Middle frontal gyrus (tissue), 1 donor: ENCODE data around the gene CDH4.
A peak's percentile ranks its signal among the peaks of the same experiment; 100 is the strongest.

Experiments
- DNase-seq: peaks from one replicate; pipeline ENCODE4 v3.0.0-alpha.2; 2015; ENCODE audit warnings: low spot score; ENCODE audit errors: extremely low spot score

Gene CDH4

DNA sequence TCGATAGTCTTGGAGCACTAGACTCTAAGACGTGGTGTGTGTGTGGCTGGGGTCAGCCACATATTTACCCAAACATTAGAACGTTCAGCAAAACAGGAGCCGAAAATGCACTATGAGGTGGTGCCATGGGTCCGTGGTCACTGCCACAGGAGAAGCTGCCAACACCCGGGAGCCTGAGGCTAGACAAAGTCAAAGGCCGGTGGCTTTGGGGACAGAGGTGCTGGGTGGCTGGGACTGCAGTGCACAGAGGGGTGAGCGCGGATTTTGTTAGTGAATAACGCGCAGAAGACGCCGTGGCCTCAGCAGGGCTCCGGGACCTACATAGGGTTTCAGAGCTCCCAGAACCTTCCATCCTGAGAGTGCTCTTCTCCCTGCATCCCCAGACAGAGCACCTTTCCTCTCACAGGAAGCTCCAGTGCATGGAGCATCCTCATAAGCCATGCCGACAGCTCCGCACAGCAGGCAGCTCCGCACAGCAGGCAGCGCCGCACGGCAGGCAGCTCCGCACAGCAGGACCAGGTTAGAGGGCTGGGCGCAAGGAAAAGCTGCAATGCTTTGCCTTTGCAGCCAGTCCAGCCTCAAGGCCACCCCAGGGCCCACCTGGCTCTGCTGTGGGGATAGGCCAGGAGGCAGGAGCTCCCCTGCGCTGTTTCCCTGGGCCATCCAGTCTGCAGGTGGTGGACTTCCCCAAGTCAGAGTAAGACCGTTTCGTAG, 509.5 kb downstream of the CDH4 start:
- no peak for DNase-seq

DNA sequence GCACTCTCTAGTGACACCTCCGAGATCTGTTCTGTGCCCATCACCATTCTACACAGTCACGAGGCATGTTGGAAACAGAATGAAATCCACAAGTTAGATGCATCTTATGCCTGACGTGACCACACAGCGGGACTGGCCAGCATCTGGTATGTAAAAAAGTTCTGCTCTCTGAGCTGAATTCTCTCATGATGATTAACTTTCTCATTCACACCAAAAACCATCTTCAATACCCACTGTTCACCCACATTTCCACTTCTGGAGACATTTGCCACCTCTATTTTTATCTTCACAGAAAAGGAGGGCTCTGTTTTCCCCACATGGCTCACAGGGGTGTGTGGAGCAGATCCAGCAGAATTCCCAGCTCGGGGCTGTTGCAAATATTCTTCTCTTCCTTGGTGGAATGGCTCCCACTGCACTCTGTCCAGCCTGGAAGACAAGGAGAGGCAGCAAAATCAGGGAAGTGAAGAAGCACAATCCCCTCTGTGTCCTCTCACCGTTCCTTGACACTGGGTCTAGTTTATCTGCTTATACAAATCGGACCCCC, 510.2 kb downstream of the CDH4 start:
- DNase-seq: peak; percentile 17

DNA sequence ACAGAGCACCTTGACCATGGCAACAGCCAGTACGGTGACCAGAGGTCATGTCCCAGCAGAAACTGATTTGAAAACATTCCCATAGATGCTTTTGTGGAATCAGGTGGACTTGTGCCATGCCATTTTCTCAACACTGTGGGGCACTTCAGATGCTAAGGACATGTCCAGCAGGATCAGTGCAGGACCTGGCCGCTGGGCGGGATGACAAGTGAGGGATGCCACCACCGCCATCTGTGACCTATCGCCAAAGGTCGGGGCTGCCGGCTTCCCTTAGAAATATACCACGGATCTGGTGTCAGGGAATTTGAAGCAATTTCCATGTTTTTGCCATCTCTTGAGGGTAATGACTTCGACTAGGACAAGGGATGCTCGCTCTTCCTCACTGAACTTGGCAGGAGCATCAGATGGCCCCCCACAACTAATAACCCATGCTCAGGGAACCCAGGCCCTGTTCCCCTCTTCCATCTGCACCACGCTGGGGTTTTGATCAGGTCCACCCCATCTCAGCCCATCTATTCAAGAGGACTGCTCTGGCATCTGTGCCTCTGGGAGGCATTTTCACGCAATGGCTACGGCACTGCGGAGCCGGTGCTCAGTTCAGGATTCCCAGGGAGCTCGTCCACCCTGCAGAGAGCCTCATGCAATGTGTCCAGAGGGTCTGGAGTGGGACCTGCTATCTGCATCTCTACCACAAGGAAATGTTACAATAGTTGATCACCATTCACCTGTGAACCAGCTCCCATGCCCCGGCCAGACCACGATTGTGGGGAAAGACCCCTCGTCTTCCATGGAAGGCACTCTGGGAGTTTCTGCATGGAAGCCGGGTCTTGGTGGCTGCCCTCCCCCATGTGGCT, 511.1 kb downstream of the CDH4 start:
- DNase-seq: no peak

DNA sequence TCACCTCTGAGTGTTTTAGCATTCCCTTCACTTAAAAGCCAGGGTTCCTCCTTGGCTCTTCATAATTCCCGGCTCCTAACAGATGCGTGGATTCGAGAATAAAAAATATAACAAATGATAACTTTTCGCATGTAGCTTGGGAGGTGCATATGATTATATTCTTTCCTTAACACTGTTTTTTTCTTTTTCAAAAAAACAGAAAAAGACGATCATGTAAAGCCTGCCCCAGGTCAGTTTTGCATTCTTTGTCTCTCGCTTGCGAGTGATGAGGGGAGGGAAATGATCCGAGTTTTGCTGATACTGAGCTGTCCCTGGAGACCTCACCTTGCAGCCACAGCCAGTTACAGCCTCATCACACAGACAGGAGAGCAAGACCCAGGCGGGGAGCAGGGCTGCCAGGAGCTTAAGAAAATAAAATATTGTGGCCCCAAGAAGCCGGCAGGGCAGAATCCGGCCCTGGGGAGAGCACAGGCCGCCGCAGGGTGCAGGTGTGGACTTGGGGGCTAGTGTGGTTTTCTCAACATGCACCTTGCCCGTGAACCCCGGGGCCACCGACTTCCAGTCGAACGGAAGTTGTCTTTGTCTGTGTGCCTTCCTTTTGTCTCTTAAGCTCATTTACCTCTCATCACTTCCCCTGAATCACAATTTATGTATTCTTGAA, 511.8 kb downstream of the CDH4 start:
- DNase-seq: no peak

DNA sequence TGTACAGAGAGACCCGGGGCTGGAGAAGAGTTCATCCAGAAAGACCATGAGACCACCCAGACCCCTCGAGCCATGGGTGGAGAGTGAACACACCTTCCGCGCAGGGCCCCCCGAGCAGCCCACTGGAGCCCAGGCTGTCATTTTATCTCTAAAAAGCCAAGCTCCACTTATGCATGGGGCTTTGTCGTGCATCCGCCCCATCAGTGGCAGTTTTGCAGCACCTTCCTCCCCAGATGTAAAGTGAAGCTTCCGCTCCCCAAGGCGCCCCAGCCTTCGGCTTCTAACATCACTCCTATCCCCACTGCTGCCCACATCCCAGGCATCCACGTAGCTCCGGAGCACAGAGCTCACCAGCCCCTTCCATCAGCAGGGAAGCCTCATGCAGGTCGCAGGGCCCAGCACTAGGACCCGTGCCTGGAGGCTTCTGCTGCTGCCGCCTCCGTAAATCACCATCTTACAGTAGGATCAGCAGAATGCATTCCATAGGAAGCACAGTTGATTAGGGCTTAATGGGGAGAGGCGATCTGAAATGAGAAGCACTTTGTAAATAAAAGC, 512.5 kb downstream of the CDH4 start:
- DNase-seq: no peak

DNA sequence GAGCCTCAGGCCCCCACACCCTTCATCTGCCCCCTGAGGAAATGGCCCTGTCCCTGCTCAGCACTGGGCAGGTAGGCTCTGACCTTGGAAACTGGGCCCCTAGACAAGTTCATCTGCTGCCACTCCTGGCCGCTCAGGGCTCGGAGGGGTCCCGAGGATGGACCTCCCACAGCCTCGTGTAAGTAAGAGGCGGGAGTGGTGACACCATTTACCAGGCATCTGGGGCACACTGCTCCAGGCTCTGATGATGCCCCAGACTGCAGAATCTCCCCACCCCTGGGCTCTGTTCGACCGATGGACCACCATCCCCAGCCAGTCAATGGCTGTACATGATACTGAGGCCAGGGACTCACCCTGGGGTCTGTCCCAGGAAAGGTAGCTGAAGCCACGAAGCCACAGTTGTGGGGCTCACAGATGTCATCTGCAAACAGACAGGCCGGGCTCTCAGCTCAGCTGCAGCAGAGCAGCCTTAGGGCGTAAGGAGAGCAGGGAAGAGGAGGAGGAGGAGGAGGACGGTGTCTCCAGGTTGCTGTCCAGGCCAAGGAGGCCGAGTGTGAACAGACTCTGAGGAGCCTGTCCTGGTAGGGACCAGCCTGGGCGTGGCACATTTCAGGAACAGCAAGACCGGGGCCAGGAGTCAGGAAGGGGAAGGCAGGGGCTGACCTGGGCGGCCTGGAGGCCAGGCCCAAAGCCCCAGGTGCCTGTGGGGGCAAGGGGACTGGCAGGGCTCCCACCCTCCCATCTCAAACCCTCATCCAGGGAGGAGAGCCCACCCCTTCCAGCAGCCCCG, 513.2 kb downstream of the CDH4 start:
- no peak for DNase-seq

DNA sequence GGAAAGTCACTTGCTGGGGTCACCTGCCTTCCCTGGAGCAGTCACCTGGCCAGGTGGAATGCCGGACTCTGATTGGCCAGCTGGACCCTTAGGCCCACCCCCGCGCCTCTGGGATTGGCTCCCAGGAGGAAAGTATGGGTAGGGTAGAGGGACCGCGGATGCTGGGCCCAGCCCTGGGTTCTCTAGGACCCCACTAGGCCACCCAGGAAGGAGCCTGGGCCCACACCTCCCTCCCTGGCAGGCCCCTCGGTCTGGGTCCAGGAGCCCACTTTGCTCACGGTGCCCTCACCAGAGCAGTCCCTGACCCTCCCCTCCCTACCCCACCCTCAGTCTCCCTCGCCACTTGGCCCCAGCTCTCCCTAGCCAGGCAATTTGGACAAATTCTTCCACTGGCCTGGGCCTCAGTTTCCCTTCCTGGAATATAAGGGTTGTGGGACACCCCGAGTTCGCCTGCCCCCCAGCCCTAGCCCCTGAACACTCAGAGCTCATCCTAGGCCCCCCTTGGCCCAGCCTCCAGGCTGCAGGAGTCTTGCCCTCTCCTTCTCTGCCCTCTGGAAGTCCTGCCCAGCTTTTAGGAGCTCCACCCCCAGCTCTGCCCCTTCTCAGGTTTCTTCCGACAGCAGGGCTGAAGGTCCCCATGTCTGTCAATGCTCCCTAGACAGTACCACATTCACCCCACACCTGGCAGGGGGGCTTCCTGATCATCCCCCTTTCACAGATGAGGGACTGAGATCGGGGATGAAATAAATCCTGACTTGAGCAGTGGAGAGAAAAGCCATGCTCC, 514.0 kb downstream of the CDH4 start:
- DNase-seq: no peak

DNA sequence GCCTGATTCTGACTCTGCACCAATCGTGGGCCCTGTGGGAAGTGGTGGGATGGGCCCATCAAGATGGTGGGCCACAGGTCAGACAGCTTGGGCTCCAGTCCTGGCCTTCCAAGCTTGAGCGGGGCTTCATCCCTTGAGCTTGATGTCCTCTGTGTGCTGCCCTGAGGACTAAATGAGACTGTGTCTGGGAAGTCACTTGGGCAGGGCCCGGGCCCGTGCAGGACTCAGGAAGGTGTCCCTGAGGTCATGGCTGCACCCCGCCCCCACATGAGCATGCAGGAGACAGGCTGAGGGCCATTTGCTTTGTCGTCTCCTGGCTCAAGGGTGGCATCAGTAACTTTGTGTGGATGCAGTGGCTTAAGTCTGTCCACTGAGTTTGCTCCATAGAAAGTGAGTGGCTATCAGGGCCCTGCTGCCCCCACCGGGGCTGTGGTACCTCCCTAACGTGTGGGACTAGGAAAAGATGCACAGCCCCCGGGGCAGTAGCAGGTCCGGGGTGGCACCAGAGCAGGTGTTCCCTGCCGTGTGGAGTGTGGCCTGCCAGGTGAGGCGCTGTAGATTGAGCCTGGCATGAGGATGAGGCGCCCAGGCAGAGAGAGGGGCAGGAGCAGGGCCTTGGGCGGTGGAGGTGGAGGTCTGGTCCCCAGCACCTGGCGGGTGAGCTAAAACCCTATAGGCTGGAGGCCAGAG, 515.0 kb downstream of the CDH4 start:
- no peak for DNase-seq

DNA sequence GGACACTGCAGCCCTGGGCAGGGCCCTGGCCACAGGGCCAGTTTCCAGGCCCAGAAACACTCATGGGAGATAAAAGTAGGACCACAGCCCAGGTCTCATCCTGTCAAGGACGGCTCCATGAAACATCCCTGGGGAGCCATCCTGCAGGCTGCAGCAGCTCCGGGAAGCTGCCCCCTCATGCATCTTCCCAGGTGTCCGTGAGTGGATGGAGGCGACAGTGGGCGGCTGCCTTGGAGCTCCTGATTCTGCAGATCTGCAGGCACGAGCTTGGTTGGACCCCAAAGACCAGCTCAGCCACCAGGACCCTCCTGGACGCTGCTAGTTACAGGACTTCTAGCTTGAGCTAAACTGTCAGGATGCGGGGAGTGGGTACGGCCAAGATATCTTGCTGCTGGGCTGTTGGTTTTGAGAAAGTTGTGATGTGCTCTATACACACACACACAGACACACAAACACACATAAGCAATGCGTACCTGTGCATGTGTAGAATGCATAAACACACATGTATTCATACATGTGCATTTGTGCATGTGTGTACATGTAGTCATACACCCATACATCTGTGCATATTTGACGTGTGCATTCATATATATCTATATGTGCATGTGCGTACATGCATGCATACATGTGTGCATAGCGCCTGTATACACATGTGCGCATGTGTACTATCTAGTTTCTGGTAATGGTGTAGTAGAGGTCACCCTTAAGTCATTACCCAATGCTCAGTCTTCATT, 515.9 kb downstream of the CDH4 start:
- no peak for DNase-seq

DNA sequence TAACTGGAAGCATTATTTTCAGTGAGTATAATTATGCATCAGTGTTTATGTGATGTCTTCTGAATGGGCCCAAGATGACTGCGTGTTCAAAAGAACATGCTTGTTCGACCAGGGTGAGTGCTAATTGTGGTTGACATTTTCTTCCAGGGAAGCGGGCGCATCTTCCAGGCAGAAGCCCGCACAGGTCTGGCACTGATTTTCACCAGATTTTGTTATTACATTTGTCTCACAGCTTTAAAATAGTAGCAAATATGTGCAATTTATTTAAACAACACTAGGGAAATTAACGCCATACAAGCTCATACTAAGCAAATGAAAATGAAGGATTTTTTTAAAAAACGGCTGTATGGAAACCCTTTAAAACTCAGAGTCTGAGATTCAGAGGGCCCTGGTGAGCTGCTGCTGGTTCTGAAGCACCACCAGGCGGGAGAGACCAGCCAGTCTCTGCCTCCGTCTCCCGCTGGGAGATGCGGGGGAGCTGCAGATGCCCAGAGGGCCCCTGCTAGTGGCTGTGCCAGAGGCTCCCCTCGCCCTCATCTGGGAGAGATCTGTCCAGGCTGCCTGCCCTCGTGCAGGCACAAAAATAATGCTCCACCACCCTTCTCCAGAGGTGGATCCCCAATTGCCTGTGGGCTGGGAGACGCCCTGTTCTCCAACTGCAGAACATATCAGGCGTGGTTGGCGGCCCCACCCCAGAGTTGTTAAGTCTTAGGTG, 516.7 kb downstream of the CDH4 start:
- no peak for DNase-seq

DNA sequence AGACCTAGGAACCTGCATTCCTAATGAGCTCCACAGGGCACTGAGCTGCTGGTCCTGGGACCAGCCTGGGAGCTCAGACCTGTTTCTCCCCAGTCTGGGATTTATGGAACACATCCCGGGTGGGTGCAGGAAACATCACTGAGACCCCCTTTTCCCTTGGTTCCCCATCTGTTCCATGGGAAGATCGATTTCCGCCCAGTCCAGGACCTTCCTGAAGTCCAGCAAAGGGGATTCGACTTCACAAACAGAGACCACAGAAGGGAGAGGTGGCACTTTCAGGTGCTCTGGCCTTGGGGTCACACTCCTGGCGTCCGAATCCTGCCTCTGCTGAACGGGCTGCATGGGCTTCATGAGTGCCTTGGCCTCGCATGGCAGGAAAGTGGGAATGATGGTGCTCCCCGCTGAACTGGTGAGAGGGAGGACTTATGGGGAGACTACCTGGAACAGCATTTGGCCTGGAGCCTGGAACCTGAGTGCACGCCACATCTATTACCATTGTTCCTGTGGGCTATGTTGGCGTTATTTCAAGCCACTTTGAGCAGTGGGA, 517.3 kb downstream of the CDH4 start:
- no peak for DNase-seq

DNA sequence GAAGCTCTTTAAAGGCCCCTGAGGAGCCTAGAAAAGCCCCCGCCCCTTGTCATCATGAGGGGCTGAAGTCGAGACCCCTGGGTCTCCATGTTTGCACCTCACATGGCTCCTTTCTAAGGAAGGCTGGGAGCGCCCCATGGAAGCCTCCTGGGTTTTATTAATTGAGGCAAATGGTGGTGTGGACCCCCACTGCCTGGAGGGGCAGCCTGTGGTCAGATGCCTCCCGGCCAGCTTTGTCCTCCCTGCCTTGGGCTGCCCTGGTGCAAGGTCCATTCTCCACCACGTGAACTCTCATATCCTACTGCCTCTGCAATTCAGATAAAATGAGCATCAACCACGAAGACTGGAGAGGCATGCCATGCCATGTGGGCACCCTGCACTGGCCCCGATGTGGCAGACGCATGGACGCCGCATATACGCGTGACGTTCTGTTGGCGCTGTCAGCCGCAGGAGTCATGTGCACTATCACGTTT, 518.1 kb downstream of the CDH4 start:
- DNase-seq: no peak

DNA sequence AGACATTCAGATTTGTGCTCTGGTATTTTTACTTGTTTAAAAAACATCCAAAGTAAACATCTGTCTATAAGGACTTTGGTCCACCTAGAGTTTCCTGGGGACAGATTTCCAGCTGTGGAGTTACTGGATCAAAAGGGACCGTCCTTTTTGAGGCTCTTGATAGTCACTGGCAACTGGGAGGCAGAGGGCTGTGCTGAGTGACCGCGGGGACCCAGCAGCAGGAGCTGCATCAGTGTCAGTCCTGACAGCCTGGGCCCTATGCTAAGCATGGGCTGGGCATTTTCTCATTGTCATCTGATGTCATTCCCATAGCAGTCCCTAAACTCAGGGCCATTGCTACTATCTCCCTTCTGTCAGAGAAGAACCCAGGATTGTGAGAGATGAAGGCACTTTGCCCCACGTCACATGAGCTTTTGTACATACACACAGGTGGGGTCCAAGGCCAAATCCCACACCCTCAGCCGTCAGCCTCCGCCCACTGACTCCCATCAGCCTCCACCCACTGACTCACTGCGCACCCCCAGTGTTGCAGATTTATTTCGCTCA, 519.8 kb downstream of the CDH4 start:
- no peak for DNase-seq

DNA sequence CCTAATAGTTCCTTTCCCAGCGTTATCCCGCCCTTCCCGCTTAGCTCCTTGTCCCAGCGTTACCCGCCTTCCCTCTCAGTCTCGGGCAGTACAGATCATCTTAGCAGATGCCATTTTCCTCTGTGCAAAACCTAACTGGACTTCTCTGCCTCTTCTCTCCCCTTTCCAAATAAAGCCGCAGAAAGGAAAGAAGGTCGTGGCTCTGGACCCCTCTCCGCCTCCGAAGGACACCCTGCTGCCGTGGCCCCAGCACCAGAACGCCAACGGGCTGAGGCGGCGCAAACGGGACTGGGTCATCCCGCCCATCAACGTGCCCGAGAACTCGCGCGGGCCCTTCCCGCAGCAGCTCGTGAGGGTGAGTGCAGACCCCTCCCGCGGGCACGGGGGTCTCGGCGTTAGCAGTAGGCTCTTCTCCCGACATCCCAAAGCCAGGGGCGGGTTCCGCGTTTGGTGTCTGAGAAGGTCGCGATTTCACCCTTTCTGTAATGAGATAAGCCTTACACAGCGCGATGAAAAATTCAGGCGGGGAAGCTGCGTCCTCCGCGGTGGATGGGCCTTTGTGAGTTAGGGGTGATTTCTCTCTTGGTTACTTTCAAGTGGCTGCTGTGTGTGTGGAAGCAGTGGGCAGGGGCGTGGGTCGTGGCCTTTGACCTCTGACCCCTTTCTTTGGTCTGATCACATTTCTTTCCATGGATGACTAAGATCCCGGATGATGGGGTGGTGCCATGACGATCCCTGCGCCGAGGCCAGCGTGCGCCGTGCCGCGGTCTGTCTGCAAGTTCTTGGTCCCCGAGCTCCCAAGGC, 521.0 kb downstream of the CDH4 start:
- no peak for DNase-seq

DNA sequence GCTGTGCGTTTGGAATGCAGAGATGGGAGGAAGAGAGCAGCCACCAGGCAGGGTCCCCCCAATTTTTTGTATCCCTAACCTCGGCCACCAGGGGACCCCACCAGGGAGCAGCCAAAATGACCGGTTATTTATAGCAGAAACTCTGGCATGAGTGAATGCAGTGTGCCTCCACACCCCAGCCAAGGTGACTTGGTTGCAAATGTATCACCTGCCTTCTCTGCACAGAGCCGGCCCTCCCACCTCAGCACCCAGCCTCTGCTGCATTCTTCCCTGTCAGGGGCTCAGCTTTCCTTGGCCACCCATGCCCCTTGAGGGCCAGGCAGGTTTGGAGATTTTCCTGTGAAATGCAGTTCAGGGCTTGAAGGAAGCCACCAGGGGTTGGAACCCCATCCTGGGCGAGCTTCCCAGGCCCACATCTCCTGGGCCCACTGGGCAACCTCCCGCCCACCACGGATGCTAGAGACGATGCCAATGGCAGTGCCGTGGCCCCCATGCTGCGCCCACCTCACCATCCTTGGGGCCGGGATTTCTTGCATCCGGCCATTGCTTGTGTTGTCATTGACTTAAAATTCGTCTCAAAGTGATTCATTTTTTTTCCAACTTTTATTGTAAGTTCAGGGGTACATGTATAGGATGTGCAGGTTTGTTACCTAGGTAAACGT, 522.0 kb downstream of the CDH4 start:
- DNase-seq: no peak

DNA sequence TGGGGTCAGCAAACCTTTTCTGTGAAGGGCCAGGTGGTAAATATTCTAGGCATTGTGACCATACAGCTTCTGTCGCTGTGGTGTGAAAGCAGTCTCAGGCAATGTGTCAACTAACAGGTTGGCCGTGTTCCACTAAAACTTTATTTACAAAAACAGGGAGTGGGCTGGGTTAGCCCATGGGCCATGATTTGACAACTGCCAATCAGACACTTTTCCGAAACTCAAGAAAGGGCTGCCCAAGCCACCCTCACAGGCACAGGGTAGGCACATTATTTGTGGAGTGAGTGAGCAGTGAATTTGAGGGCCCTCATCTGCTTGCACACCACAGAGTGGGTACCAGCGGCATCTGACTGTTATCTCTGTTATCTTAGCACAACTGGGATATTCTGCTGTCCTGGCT, 523.4 kb downstream of the CDH4 start:
- no peak for DNase-seq
